T-helper 9 cell (primary cell): Measurements from ENCODE around the gene LRRFIP1.

Experiments
- DNase-seq: peaks from one replicate; pipeline ENCODE4 v3.0.0-alpha.2; 2020

Gene LRRFIP1

DNA sequence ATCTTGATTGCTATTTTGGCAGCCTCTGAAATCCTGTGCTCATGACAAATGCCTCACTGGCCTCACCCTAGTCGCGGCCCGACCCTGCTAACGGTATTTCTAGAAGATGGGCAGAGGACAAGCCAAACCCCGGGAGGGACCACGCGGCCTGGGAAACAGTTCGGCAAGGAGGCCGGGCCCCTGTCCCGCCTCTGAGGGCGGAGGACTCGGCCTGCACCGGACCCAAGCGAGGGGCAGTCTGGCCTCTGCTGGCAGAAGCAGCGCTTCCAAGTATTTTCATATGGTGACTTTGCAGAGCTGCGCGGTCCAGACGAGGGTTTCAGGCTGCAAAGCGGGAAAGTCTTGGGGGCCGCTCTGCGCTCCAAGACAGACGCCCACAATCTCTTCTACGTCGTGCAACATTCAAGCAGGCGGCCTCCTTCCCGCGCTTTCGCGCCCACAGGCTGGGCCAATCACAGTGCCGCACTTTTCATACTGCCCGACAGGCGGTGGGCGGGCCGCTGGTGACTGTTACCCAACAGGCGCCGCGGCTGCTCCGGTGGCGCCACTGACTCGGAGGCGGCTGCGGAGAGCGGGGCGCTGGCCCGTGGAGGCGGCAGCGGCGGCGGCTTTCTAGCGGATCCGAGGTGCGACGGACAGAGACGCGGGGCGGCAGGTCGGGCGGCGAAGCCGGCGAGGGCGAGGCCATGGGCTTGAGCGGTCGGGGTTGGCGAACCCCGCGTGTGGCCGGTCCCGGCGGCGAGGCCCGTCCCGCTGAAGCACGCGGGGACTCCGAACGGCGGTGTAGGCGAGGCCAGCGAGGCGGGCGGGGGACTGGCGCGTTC, 171.1 kb downstream of the LRRFIP1 start, which contains the start of gene RBM44:
RBM44 (plus strand) TSS at position 544 of the 824 bp plus-strand sequence. CDS start 14,831 bp downstream, outside the sequence.
- DNase-seq = no peak

DNA sequence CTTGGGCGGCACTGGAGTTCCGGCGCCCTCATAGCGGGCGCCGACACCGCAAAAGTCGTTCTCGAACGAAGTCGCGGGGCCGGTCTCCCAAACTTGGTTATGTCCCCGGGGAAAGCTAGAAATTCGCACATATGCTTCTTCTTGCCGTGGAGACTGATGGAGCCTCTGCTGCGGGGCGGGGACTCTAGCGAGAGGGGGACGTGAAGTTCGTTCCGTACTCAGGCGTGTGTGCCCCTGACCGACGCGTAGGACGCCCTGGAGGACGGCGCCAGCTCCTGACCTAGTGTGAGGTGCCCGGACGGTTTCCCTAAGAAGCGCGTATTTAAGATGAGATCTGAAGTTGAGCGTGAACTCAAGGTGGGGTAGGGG, 171.7 kb downstream of the LRRFIP1 start:
- no peak for DNase-seq

- DNase-seq = no peak
These were observed 174.1 kb downstream of the LRRFIP1 start for GRCh38 chr2:237801466-237801865.

- no peak for DNase-seq
These were observed 178.9 kb downstream of the LRRFIP1 start for GRCh38 chr2:237806334-237806733.

DNA sequence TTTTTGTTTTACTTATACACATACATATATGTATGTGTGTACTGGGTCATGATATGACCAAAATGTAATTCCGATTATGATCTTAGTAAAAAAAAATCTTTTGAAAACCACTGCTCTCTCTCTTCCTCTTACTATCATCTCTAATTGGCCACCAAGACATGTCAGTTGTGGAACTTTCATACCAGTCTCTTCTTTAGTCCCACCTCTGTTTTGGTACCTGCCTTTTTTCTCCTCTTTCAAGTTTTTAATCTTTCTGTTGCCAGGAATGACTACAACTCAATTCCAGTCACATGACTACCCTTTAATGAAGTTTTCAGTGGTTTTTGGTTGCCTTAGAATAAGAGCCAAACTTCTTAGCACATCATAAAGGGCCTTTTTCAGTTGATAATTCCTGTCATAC, 188.2 kb downstream of the LRRFIP1 start:
- DNase-seq = no peak

GRCh38 chr2:237816531-237816930, 189.1 kb downstream of the LRRFIP1 start:
- DNase-seq = no peak

DNA sequence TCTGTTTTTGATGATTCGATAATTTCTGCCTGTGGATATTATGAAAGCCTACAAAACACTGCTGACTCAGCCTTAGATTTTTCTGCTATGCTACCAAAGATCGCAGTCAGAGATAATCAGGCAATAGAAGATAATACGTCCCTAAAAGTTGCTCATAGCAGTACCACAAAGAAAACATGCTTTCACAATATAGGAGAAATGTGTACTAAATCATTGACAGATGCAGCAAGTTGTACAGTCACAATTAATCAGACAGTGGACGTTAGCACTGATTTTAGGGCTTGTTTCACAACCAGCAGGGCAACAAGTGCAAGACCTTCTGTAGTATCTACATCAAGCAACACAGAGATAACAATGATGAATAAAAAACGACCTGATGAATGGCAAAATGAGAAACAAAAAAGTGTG, 190.7 kb downstream of the LRRFIP1 start:
- no peak for DNase-seq

DNA sequence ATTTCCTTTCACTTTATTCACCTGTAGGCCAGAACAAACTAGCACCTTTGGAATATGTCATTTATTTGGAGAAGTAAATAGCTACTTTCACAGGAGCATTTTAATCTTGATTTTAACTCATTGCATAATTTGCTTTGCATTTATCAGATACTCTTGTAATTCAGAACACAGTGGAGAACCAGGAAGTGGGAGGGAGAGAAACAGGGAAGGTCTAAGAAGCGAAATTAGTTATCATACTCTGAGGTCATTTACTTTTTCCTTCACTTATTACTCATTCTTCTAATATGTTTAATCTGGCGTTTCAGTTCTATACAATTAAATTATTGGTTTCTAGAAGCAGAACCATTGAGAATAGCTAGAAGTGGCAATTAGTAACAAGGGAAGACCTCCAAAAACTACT, 191.8 kb downstream of the LRRFIP1 start:
- DNase-seq = no peak

GRCh38 chr2:237820421-237820820, 193.0 kb downstream of the LRRFIP1 start:
- DNase-seq = no peak

DNA sequence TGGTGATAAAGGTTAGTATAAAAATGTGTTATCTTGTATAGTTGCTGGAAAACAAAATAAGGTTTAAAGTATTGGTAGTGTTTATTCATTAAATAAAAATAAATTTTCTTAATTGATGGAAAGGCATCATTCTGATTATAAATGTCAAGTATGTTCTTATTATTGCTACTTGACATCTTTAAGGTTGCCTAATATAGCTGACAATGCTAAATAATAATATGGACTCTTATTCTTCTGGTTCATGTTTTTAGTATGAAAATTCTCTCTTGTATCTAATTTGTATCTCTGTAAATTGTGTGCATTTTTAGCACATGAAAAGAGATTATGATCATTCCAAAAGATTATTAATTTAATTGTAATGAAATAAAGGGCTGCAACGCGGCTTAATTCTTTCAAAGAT, 196.2 kb downstream of the LRRFIP1 start:
- DNase-seq = no peak

- DNase-seq = no peak
These were observed 196.7 kb downstream of the LRRFIP1 start for GRCh38 chr2:237824085-237824484.

- DNase-seq = no peak
These were observed 200.1 kb downstream of the LRRFIP1 start for GRCh38 chr2:237827421-237827987.
